ENCODE results near the gene SP2. TPM values are rescaled to one million over a fixed set of nuclear protein-coding genes. Genes with fewer than 3 reads are reported as not detected.

SP2 gene
- total RNA-seq, result 10 to 100 TPM; 27.7 to 27.8 TPM

DNA sequence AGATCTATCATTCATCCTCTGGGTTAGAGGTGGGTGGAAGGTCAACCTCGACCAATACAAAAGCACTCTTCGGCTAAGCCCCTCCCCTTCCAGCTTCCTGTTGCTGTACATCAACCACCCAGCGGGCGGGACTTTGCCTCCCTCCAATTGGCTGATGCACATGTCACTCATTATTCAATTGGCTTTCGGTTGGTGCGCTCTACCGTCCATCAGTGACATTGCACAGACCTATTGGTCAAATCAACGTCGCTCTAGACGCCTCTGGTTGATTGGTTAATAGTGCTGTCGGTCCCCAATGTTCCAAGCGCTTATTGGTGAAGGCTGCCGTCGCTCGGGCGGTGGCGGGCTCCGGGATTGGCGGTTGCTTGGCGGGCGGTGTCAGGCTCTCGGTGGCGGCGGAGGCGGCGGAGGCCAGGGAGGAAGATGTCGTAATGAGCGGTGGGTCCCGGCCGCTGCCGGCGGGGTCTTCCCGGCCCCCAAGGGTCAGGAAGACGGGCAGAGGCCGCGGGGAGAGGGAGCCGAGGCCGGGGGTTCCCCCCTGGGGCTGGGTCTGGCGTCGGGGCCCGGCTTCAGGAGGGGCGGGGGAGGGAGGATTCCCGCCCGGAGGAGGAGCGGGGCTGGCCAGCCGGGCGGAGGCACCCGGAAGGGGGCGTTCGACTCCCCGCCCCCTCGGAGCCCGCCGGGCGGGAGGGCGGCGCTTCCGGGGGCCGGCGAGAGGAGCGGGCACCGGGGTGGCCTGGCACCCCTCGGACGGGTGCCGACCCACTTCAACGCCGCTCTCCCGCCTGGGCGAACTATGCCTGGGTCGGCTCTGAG is at the start of gene SP2:
Gene SP2, plus strand, starts transcription at position 381 of the 816 bp plus-strand sequence. Its CDS starts 51 bp downstream, at position 432.

DNA sequence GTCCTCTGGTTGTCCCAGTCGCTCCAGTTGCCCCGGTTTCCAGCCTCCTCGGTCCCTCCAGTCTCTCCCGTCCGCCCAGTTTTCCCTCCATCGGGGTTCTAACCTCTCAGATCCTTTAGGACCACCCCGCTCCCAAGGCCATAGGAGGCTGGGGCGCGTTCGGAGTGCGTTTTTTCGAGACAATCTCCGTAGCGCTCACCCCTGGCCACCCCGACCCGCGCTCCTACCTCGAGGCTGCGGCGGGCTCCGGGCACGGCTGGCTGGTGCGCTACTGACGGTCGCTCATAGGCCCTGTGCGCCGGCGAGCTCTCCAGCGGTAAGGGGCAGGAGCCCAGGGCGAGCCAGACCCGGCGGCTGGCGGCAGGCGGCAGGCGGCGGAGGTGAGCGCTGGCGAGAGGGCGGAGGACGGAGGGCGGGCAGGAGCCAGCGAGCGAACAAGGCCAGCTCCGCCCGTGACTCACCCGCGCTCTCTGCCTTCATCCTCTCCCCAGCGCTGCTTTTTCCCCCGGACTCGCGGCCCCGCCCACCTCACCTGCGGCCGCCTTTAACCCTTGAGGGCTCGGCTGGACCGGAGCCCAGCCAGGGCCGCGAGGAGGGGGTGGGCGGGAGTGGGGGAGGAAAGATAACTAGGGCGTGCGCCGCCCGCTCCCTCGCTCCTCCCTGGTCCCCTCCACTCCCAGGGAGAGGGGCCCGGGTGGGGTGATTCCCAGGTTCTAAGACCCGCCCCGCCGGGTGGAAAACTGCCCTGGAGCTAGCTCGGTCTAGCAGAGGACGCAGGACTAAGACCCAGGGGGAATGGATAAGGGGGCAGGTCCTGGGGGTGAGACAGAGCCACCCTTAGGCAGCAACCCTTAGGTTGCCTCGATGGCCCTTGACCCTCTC is 45.1 kb upstream of the SP2 start, which contains the start of gene SP6:
Gene SP6, minus strand, starts transcription at position 472 of the 882 bp plus-strand sequence. CDS start 2,734 bp downstream, outside the sequence.

DNA sequence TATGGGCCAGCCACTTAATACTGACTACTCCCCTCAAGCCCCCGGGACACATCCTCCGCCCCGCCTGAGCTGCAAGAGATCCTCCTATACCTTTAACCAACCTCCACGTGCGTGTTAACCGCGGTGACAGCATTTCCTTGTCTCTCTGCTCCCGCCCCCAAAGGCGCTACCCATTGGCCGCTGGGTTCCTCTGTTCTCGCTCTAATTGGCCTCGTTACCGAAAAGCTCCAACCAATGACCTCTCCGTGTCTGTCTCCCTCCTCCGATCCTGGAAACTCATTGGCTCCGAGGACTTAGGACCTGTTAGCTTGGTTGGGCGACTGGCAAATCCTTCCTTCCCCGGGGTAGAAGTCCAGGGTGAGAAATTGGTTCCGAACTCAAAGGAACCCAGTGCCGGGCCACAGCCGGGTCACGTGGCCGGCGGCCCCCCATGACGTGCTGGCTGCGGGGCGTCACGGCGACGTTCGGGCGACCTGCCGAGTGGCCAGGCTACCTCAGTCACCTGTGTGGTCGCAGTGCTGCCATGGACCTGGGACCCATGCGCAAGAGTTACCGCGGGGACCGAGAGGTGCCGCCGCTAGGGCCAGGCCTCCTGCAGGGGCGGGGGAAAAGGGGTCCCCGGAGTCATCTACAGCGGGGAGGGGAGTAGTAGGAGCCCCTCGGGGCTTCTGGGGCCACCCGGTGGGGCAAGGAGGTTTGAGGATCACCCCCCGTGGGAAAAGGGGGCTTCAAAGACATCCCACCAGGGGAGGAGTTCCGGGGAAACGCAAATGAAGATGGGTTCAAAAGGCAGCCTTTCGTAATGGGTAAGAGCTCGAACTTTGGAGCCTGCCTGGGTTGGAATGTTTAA is 45.4 kb downstream of the SP2 start, which contains the start of gene PNPO:
Gene PNPO, plus strand, starts transcription at position 326 of the 850 bp plus-strand sequence. Its CDS starts 105 bp downstream, at position 431.

DNA sequence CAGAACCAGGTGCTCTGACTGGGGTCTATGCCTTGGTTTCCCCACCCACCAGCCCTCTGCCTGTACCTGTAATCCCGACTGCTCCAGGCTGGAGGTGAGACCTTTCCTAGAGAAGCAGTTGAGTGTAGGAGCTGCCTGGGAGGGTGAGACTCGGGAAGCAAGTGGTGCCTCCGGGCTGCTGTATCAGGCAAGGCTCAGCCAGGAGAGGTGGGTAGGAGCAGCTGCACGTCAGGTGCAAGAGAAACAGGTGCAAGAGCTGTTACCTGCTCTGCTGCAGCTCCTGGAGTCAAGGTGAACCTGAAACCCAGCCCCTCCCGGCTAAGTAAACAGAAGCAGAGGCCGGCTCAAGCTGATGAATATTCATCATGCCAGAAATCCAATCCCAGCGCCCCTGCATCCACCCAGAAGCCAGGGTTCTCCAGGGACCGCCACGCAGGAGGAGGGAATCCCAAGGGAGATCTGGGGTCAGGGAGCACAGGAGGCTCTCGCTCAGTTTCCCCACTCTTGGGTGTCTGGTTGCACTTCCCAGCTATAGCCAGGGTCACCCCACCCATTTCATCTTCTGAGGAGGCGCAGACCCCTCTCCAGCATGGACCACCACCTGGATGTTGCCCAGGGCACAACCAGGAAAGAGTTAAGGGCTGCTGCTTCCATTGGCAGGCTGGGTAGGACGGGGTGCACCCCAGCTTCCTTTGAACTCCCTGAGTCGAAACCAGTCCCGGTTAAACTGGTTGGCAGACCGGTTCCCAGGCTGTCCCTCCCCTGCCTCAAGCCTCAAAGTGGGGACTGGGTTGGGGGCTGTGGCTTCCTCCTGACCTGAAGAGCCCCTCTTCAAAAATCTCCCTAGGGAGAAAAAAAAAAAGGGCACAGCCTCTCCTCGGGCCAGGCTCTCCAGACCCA is 61.8 kb downstream of the SP2 start, which contains the start of gene PRR15L:
Gene PRR15L, minus strand, starts transcription at position 293 of the 900 bp plus-strand sequence. CDS start 4,649 bp downstream, outside the sequence.

DNA sequence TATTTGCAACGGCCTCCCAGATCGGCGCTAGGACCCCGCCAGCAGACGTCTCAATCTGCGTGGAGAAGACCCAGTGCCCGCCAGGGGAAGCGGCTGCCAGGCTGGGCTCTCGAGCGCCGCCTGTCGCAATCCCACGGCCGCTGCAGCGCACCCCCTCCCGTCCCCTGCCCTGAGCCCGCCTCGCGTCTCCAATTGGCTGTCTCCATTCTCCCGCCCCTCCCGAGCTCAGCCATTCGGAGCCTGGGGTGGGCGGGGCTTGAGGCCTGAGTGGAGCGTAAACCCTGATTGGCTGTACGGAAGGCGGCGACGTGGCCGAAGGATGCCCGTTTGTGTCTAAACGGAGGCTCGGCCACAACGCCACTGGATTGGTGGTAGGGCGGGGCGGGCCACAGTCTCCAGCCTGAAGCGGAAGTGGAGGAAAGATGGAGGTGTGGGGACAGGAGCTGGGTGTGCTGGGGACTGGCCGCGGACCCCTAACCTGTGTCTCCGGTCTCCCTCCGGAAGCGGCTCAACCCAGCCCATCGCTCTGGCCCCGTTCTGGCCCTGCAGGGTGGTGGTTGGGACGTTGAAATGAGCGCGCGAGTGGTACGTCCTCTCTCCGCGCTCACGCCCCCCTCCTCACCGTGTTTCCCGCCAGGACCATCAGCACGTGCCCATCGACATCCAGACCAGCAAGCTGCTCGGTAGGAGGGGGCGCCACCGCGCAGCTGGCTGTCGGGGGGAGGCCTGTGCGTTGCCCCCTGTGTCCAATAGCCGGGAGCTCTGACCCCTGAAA is 74.9 kb downstream of the SP2 start, which contains the start of gene CDK5RAP3:
Gene CDK5RAP3, plus strand, starts transcription at position 389 of the 775 bp plus-strand sequence. Its CDS starts 34 bp downstream, at position 423.

Other genes starting within 250 kb of the SP2 start
- gene KPNB1, start 246.3 kb upstream of the SP2 start, total RNA-seq, result 100 to 1,000 TPM; 305 to 312 TPM
- gene TBKBP1, start 202.1 kb upstream of the SP2 start, total RNA-seq, result 1 to 10 TPM; 7.5 to 7.6 TPM
- gene TBX21, start 163.0 kb upstream of the SP2 start, total RNA-seq, result 10 to 100 TPM; 10.8 to 11.8 TPM
- gene OSBPL7, start 74.4 kb upstream of the SP2 start, total RNA-seq, result 10 to 100 TPM; 31.2 to 35.6 TPM
- gene MRPL10, start 64.7 kb upstream of the SP2 start, total RNA-seq, result 10 to 100 TPM; 42.1 to 43.2 TPM
- under 1 TPM; 0.53 to 0.63 TPM for gene LRRC46, start 64.6 kb upstream of the SP2 start, total RNA-seq
- 10 to 100 TPM; 29.0 to 29.7 TPM for gene SCRN2, start 55.0 kb upstream of the SP2 start, total RNA-seq
- gene SP6, start 45.1 kb upstream of the SP2 start, total RNA-seq, result under 1 TPM; 0.12 to 0.13 TPM
- 10 to 100 TPM; 24.5 to 25.9 TPM for gene PNPO, start 45.3 kb downstream of the SP2 start, total RNA-seq
- gene PRR15L, start 61.6 kb downstream of the SP2 start, total RNA-seq, result not detected
- gene CDK5RAP3, start 74.9 kb downstream of the SP2 start, total RNA-seq, result 100 to 1,000 TPM; 203 to 218 TPM
- 1 to 10 TPM; 4.4 to 5.9 TPM for gene COPZ2, start 141.6 kb downstream of the SP2 start, total RNA-seq
- 10 to 100 TPM; 50.8 to 63.5 TPM for gene NFE2L1, start 152.1 kb downstream of the SP2 start, total RNA-seq
- 10 to 100 TPM; 51.4 to 52.8 TPM for gene CBX1, start 205.2 kb downstream of the SP2 start, total RNA-seq
- 10 to 100 TPM; 23.8 to 24.5 TPM for gene SNX11, start 211.5 kb downstream of the SP2 start, total RNA-seq

Data from activated naive CD4-positive, alpha-beta T cell treated with anti-CD3 and anti-CD28 coated beads, Interleukin-2, amount 10 ng/mL, durations not matched to agents 5 hours and 36 hours (primary cell).